GM21447 (cell line): ENCODE results near the gene NRXN2.

Experiments
- ATAC-seq: cut with Tn5 transposase; IDR thresholded peaks from one replicate; pipeline ENCODE4 v1.9.1; 2021; ENCODE audit not compliant: unreplicated experiment

NRXN2 gene

DNA sequence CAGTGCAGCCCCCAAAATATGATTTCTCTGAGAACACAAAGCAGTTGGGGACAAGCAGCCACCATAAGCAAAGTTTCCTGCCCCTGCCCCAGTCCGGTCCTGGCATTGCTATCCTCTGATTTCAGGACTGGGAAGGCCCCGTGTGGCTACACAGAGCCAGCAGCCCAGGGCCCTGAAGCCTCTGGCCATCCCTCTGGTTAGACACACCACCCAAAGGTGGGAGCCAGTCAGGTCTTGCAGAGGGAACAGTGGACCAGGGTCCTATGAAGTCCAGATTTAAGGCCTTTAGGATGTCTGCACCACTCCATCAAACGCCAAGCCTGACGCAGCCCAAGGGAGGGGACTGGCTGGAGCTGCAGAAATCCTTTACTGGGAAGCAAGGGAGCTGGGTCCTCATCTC, 68.6 kb downstream of the NRXN2 start:
- ATAC-seq = no peak

DNA sequence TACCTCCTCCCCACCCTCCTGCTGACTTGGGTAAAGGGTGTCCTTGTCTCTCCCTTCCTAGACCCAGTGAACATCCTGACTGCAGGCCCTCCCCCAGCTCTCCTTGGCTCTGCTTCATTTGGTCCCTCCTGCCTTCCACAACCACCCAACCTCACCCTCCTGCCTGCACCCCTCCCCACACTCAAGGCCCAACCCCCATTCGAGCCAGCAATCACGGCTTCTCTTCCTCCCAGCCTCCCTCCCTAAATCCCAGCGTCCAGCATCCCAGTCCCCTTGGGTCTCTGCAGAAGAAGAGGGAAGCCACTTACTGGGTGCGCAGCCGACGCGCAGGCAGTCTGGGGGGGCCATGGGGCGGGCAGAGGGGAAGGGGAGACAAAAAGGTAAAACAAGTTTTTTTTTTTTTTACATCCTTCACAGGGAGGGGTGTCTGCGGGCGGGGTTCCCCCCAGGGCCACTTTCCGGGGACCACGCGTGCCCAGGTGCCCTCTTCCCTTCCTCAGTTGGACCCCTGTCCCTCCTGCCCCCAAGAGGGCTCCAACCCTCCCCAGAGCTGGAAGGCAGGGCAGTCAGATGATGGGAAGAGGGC, 69.5 kb downstream of the NRXN2 start:
- ATAC-seq = no peak

DNA sequence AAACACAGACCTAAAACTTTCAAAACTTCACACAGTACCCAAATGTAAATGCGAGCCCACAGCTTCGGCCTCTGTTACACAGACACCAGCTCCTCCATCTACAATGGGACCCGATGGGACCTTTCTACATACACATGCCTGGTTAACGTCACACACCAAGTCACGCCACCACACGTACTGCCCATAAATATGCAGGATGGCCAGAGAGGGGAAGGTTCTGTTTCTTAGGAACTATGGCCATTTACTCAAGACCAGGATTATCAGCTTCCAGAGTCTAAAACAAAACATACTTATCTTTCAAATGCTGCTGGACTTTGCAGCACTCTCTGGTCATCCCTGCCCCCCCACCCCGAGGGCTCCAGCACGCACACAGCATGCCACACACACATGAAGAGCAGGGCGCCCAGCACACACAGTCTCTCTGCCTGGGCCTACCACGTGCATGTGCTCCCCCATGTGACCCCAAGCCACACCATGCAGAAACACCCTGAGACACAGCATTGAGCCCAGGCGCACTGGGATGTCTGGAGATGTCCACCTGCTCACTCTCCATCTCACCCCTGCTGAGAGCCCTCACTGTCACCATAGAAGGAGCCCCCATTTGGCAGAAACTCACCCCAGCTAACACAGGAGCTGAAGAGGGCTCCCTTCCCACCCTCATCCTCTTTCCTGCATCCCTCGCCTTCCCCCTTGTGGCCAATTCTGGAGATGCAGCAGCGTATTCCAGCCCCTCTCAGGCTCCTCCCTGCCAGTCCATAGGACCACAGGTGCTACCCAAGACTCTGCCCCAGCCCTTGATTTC, 70.2 kb downstream of the NRXN2 start:
- no peak for ATAC-seq

DNA sequence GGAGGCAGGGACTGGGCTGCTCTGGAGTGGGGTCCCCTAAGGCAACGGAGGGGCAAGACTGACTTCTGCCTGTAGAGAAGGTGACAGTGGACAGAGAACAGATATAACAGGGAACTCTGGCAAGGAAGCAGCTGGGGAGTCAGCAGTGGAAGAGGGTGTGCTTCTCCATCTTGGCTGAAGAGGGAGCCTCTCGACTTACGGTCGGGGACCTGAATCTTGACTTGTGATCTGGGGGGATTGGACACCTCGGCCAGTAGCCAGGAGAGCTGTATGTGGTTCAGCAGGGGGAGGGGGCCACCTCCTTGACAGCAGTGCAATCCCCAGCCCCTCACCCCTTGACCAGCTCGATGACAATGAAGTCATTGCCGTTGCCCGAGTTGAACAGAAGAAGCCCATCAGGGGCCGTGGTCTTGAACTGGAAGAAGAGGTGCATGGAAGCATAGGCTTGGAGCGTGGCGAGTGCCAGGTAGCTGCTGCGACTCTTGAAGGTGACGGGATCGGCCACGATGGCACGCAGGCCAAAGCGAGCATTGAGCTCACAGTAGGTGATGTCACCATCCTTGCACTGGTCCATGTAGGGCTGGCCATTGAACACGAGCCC, 72.0 kb downstream of the NRXN2 start:
- ATAC-seq = no peak

DNA sequence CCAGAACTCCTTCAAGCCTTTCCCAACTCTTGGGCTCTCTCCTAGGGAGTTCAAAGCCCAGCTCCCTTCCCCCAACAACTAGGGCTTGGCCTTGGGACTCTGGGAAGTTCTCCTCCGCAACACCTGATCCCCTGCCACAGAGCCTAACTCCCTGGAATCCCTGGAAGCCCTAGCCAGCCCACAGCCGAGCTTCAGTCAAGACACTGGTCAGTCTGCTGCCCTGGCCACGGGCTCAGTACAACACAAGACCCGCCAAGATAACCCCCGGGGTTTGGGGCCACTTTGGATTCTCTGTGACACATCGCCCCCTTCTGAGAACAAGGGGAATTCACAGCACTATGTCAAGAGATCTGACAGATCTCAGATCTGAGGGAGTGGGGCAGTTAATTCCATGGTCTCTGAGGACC, 73.7 kb downstream of the NRXN2 start:
- ATAC-seq = no peak

DNA sequence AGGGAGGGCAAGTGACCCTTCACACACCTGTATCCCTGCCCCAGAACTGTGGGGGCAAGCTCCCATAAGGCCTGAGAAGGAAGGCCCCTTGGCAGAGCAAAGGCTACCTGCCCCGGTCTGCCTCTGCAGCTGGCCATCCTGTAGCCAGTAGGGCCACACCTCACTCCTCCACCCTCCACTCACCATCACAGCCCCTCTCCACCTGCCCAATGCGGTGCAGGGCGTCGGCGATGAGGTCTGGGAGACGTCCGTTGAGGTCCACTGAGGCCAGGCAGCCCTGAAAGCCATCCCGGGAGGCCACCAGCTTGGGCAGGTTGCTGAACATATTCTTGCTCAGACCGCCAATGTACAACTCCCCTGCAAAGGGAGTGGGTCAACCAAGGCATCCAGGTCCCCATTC, 74.4 kb downstream of the NRXN2 start:
- no peak for ATAC-seq

DNA sequence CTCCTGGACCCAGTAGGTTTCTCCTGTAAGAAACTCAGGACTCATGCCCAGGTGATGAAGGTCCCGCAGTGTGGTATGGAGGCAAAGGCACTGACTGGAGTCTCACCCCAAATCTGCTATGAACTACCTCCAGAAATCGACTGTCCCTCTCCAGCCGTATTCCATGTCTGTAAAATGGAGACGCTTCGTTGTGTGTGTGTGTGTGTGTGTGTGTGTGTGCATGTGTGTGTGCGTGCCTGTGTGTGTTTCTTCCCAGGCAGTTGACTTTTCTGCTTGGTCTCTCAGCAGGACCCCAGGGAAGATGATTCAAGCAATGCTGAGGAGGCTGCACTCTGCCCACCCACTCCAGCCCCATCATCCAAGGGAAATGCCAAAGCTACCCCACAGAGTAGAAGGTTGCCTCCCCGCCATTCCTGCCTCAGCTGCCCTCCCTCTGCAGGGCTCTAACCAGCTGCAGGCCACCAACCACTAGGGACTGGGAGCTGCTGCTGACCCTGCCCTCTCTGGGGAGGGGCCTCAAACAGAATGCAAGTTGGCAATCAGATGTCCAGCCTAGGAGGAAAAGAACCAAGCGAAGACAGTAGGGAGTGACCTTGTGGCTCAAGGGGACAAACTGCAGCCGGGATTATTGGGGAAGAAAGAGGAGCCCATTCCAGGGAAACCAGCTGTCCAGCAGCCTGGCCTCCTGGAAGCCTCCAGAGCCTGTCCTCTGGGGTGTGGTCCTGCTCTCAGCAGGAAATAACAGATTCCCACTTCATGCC, 75.8 kb downstream of the NRXN2 start:
- no peak for ATAC-seq

DNA sequence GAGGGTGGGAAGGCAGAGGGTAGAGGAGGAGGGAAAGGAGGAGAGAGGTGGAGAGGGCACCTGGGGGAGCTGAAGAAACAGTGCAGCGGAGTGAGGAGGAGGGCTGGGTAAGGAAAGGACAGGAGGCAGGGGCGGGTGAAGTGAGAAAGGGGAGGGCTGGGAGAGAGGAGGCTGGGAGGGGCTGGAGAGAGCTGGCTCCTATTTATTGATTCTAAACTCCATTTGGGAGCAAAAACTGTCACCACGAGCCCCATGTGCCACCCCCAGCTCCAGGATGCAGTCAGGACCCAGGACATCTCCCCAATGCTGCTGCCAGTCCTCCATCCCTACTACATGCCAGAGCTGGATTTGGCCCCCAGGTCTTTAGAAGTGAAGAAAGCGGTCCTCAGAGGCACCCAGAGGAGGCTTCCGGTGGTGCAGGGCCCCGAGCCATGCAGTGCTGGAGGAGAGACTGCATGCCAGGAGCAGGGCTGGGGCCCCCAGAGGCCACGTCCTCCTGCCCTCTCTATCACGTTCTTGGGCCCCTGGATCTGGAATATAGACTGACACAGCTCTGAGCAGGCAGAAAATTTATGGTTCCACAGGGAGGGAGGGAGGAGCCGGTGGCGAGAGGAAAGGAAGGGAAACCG, 78.2 kb downstream of the NRXN2 start:
- ATAC-seq = no peak

DNA sequence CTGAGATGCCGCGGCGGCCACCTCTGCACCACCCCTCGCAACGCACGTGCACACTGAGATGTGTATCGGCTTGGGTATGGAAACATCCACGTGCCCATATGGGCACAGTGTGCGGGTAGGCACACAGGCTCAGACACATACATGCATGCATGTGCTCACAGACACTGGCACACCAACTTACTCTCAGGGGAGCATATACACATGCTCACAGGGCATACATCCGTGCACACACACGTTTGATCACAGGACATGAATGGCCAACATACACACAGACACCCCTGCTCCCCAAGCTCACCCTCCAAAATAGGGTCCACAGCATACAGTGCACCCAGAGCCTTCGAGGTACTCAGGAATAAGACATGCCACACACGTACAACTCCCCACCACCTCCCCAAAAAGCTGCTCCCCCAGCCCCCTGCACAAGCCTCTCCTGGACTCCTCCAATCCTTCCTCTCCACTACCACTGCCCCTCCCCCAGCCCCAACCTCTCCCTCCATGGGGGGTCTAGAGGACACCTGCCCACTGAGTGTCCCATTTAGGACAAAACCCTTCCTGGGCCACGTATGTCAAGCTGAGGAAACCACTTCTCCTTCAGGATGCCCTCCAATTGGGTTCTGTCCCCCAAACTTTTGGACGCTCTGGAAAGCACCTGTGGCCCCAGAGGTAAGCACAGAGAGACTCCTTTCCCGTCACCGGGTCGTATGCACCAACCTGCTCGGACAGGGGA, 78.9 kb downstream of the NRXN2 start:
- ATAC-seq = no peak

DNA sequence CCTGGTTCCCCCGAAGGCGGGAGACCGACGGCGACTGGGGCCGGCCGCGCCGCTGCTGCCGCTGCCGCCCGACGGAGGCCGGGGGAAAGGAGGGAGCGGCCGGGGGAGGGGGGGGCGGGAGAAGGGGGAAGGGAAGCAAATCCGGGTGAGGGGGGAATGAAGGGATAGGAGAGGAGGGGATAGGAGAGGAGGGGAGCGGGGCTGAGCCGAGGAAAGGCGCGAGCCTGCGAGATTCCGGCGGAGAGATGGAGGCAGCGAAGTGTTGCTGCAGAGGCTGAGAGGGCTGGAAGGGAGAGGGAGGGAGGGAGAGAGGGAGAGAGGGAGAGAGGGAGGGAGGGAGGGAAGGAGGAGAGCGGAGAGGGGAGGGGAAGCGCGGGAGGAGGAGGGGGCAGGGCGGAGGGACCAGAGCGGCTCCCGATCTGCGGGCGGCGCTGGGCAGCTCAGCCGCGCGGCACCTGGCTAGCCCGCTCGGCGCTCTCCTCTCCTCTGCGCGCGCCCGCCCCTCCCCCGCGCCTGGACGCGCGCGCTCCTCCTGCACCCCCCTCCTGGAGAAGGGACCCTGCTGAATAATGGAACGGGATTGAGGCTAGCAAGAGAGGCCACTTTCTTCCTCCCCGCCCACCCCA, 79.6 kb downstream of the NRXN2 start:
- no peak for ATAC-seq

DNA sequence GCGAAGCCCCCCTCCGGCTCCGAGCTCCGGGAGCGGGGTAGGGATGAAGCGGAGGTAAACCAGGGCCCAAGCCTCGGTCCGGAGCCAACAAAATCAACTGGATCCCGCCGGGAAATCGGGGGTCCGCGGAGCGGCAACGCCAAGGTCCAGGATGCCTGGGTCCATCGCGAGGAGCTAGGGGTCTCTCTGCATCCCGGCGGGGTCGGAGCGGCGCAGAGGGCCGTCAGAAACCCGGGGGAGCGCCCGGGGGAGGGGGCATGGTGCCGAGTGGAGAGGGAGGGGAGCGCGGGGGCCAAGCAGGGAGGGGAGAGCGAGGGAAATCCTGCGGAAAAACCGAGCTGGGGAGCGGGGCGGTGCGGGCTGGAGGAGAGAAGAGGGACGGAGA, 80.1 kb downstream of the NRXN2 start:
- ATAC-seq = no peak

DNA sequence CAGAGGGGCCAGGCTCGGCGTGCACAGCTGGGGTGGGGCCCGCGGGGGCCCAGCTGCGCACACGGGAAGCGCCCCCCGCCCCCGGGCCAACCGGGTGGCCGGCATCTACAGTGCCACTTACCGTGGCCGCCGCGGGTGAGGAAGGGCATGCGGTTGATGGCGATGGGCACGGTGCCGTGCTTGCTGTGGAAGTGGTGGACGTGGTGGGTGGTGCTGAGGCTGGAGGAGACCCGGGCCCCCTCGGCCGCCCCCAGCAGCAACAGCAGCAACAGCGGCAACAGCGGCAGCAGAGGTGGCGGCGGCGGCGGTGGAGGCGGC, 80.6 kb downstream of the NRXN2 start:
- ATAC-seq = no peak

DNA sequence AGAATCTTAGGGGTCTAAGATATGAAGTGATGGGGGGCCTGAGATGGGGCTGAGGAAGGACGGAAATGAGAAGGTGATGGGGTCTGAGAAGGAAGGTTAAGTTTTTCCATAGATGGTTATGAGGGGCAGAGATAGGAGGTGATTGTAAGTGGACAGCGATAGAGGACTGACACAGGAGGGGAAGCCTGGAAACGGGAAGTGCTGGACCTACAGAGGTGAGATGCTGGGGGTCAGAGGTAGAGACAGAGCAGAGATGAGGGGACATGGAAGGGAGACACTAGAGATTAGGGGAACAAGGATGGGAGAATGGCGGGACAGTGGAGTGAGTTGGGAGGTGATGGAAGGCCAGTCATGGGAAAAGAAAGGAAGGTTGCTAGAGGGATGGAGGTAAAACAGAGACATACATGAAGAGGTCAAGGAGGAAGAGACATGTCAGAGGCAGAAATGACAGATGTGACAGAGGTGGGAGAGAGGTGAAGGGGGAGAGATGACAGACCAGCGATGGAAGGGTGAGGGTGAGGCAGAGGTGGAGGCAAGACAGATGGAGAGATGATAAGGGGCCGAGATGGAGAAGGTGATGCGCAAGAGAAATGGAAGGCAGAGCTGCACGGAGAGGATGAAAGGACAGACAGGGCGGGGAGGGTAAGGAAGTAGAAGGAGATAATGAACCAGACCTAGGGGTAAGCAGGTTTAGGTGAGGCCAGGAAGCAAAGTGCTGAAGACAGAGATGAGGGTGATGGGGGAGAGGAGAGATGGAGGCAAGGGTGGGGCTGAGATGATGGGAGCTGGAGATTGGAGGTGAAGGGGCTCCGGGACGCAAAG, 81.2 kb downstream of the NRXN2 start:
- ATAC-seq = no peak

DNA sequence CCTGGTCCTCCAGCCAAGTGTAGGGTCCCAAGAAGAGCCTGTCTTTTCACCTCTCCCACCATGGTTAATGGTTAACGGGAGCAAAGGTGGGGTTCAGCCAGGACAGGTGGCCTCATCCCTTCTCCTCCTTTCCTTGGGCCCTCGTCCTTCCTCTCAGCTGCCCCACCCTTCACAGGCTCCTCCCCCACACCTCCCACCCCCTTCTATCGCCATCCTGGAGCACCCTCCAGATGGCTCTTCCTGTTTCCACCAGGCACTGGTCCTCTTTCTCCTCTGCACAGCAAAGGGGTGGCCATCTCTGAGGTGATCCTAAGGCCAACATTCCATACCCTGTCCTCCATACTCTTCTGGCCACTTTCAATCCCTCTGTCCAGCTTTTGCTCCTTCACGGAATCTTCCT, 83.1 kb downstream of the NRXN2 start:
- no peak for ATAC-seq

DNA sequence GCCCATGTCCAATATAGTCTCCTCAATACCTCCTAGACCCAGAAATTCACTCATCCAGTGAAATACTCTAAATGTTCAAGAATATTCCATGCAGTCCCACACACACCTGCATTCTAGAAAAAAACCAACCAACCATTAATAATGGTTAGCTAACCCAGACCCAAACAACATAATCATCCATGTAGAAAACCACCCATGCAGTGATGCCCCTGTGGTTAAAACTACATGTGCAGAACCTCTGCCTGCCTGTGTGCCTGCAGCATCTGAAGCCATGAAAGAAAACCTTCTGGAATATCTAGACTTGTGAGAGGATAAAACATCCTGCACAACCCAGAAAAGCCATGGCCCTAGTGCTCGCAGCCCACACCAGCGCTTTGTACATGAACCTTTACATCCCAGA, 84.2 kb downstream of the NRXN2 start:
- no peak for ATAC-seq

DNA sequence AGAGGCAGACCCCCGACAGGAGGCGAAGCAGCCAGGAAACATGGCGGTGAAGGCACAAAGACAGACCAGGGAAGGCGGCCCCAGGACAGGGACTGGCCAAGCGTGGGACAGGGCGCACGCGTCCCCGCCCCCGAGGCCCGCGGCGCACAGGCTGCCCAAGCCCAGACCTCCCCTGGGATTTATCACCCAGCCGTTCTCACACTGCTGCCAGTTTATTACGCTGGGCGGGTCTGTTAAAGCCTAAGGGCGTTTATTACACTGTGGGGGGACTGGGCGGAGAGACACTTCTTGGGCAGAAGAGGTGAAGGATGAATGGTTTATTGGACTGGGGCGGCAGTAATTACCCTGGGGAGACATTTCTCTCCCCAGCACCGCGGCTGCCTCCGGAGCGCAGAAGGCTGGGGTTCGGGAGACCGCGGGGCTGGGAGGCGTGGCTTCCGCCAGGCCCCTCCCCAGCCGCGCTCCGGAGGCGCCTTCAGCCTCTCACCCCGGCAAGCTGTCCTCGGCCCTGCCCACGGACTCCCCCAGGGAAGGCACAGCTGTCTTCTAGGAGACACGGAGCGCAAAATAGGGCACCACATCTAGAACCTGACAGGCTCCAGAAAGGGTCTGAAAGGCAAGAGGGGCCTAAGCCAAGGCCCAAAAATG, 84.9 kb downstream of the NRXN2 start:
- ATAC-seq = no peak

DNA sequence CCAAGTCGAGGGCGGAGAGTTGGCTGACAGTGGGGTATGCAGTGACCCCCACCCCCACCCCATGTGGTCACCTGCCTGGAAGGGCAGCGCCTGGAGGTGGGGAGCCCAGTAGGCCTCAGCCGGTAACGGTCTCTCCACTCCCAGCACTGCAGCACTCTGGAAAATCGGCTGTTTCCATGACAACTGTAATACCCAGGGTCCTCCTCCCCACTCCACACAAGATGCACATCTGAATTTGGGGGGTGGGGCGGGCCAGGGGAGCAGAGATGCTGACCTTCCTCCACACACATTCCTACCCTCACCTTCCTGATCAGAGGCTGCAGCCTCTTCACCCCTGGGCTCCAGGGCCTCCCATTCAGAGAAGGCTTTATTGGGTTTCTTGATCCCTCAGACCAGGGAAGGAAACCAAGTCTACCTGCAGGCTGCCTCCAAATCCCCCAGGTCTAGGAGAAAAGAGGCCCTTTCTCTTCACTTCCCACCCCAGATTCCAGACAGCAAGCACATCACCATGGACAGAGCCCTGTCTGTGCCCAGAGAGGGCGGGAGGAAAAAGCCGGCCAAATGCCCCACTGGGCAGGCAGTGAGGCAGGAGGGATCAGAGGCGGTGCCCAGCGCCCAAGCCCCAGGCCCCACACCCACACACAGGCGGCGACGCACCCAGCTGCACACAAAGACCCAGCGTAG, 85.5 kb downstream of the NRXN2 start:
- no peak for ATAC-seq

DNA sequence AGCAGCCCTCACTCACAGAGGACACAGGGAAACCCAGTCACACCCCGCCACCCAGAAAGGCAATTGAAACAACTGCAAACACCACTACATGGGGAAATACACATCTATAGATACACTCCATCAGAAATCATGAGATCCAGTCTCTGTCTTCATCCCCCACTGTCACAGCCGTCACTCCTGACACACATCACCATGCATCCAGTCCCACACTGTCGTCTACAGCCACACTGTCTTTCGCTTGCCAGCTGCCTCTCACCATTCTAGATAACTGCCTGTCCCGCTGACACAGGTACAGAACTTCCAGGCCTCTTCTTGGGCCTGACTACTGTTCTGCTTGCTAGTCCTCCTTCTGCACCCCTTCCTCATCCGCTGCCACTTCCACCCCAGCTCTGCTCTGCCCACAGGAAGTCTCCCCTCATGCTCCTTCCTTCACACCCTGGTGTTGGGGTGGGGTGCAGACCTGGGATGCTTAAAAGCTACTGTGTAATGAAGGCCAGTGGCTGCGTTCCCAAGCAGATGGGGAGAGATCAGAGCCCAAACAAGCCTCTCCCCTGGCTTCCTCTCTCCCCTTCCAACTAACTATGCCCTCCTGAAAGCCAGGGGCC, 89.3 kb downstream of the NRXN2 start:
- ATAC-seq = no peak
